DOHH2 (cell line): ENCODE results near the gene LYRM2.

ENCODE experiments used
- H3F3A ChIP-seq: fragments of 200-600 bp; sonication (generic), shearing (Covaris generic); 2 replicates; pipeline ENCODE4 v1.6.0; 2016; ENCODE audit warnings: antibody characterized with exemption, mild to moderate bottlenecking; ENCODE audit not compliant: control insufficient read depth, insufficient read depth
- H3K27ac ChIP-seq: fragments of 200-600 bp; sonication (generic); 2 replicates; pipeline ENCODE4 v1.5.1; 2014; ENCODE audit warnings: low read depth, mild to moderate bottlenecking, low read length, moderate library complexity
- H3K27me3 ChIP-seq: fragments of 200-600 bp; sonication (generic); 2 replicates; pipeline ENCODE4 v1.6.1; 2014; ENCODE audit warnings: mild to moderate bottlenecking, low read length, mixed read lengths; ENCODE audit not compliant: control insufficient read depth
- H3K36me3 ChIP-seq: fragments of 200-600 bp; sonication (generic); 2 replicates; pipeline ENCODE4 v1.6.1; 2014; ENCODE audit warnings: mild to moderate bottlenecking, low read length, moderate library complexity, mixed read lengths; ENCODE audit not compliant: control insufficient read depth
- H3K4me1 ChIP-seq: fragments of 200-600 bp; sonication (generic); 2 replicates; pipeline ENCODE4 v1.6.1; 2014; ENCODE audit warnings: mild to moderate bottlenecking, low read length, mixed read lengths; ENCODE audit not compliant: control insufficient read depth
- H3K4me2 ChIP-seq: fragments of 200-600 bp; sonication (generic); 2 replicates; pipeline ENCODE4 v1.6.0; 2014; ENCODE audit warnings: mild to moderate bottlenecking, low read length, moderate library complexity
- H3K4me3 ChIP-seq: fragments of 200-600 bp; sonication (generic); 2 replicates; pipeline ENCODE4 v1.5.1; 2014; ENCODE audit warnings: mild to moderate bottlenecking, low read length, mixed read lengths
- H3K79me2 ChIP-seq: fragments of 200-600 bp; sonication (generic); 2 replicates; pipeline ENCODE4 v1.6.1; 2014; ENCODE audit warnings: mild to moderate bottlenecking, low read length, mixed read lengths; ENCODE audit not compliant: control insufficient read depth
- H3K9me2 ChIP-seq: fragments of 200-600 bp; sonication (generic); replicated peaks from 2 replicates; pipeline ENCODE4 v1.6.1; 2014; ENCODE audit warnings: mild to moderate bottlenecking, low read length, mixed read lengths; ENCODE audit not compliant: control insufficient read depth
- H3K9me3 ChIP-seq: fragments of 200-600 bp; sonication (generic); 2 replicates; pipeline ENCODE4 v1.6.1; 2014; ENCODE audit warnings: antibody characterized with exemption, low read length, mixed read lengths; ENCODE audit not compliant: control insufficient read depth, insufficient read depth
- H4K20me1 ChIP-seq: fragments of 200-600 bp; sonication (generic); 2 replicates; pipeline ENCODE4 v1.6.0; 2014; ENCODE audit warnings: low read depth, mild to moderate bottlenecking, antibody characterized with exemption, low read length, moderate library complexity; ENCODE audit not compliant: control insufficient read depth, insufficient read depth
- CTCF ChIP-seq: fragments of 200-600 bp; sonication (generic); IDR thresholded peaks from one replicate; pipeline ENCODE4 v1.5.1; 2014; ENCODE audit warnings: antibody characterized with exemption, mild to moderate bottlenecking, low read depth, low read length; ENCODE audit not compliant: poor library complexity, severe bottlenecking
- EZH2phosphoT487 ChIP-seq: fragments of 200-600 bp; sonication (generic); IDR thresholded peaks from 2 replicates; pipeline ENCODE4 v1.6.1; 2017; ENCODE audit warnings: borderline replicate concordance, mild to moderate bottlenecking, antibody characterized with exemption, low read length, moderate library complexity, mixed read lengths

The LYRM2 gene

GRCh38 chr6:89589297-89590025 is 49.1 kb downstream of the LYRM2 start:
- TF ChIP-seq EZH2phosphoT487 (no peak), CTCF (no peak)
- H3K79me2 ChIP-seq, result no peaks in the 10 kb centered on the region

GRCh38 chr6:89585154-89585553 is 53.4 kb downstream of the LYRM2 start:
- Histone ChIP-seq H3K9me2 (no peaks in the 10 kb centered on the region), H3K4me2 (no peak overlapping the region), H3K79me2 (no peaks in the 10 kb centered on the region), H3F3A (no peaks in the 10 kb centered on the region), H3K9me3 (no peaks in the 10 kb centered on the region), H3K27me3 (peaks cover 9% of the 10 kb centered on the region; the same call in 1 of the 2 replicates), H3K36me3 (no peaks in the 10 kb centered on the region), H3K4me3 (no peak overlapping the region), H3K27ac (no peak overlapping the region), H4K20me1 (no peaks in the 10 kb centered on the region), H3K4me1 (no peaks in the 10 kb centered on the region)
- TF ChIP-seq EZH2phosphoT487 (no peak), CTCF (no peak)

More at GRCh38 chr6:89589297-89590025, 49.1 kb downstream of the LYRM2 start:
- Histone ChIP-seq H3K4me1 (no peaks in the 10 kb centered on the region), H3K27me3 (no peaks in the 10 kb centered on the region), H4K20me1 (no peaks in the 10 kb centered on the region), H3F3A (no peaks in the 10 kb centered on the region), H3K27ac (no peak overlapping the region), H3K9me3 (no peaks in the 10 kb centered on the region), H3K4me2 (no peak overlapping the region), H3K4me3 (no peak overlapping the region), H3K9me2 (no peaks in the 10 kb centered on the region), H3K36me3 (no peaks in the 10 kb centered on the region)

GRCh38 chr6:89584539-89584938 is 54.0 kb downstream of the LYRM2 start:
- H3K27ac ChIP-seq, result no peak overlapping the region

More at GRCh38 chr6:89584539-89584938, 54.0 kb downstream of the LYRM2 start:
- Histone ChIP-seq H4K20me1 (no peaks in the 10 kb centered on the region), H3F3A (no peaks in the 10 kb centered on the region), H3K36me3 (no peaks in the 10 kb centered on the region), H3K4me1 (no peaks in the 10 kb centered on the region), H3K4me2 (no peak overlapping the region), H3K27me3 (peaks cover 9% of the 10 kb centered on the region; the same call in 1 of the 2 replicates), H3K9me2 (no peaks in the 10 kb centered on the region), H3K9me3 (no peaks in the 10 kb centered on the region), H3K4me3 (no peak overlapping the region), H3K79me2 (no peaks in the 10 kb centered on the region)
- TF ChIP-seq EZH2phosphoT487 (no peak), CTCF (no peak)
